Measurements from ENCODE around the gene LRIT1.

The LRIT1 gene

DNA sequence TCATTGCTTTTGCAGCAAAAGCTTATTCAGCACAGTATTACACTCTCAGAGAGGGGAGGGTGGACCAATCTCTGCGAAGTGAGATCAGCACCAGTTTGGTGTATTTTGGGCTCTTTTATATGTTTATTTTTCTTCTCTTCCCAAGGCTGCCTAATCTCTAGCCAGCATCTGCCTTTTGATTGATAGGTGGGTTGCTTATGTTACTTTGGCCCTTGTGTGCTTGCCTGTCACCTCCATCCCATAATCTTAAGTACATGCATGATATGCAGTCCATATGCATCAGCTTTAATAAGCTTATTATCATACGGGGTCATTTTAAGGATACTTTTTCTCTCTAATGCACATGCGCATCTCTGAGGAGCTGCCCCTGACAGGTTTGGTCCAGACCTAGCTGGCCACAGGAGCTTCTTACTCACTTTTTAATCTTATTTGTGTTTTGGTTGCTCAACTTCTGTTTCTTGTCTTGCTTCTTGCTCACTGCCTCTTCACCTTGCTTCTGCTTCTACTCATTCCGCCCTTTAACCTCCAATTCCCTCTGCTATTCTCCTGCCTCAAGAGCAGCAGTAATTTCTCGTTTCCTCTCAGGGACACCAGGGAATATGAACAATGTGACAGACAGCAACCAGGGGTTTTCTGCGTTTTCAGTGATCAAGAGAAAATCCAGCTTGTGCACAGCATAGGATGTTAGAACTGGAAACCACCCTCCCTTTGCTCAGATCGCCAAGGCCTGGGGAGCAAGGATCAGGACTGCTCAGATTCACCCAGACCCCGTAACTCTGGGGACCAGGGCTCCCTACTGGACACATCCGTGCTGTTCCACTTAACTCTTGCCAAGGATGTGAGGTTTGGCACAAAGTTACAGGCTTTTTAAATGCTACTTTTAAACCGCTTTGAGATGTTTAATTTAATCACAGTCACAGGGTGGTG, 13.5 kb upstream of the LRIT1 start:
- no peak for DNase-seq

DNA sequence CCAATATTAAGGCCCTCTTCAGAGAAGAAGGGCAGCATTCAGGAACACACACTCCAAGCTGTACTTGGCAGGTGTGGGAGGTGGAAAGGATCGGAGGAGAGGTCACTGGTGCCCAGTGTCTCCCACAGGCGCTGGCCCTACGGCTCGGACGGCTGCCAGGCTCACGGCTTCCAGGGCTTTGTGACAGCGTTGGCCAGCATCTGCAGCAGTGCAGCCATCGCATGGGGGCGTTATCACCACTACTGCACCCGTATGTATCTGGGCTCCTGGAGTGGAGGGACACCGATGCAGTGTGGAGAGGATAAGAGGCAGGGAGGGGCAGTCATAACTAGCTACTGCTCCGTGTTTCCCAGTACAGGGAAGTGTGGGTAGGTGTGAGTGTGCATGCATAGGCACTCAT, 7.4 kb upstream of the LRIT1 start:
- no peak for DNase-seq

DNA sequence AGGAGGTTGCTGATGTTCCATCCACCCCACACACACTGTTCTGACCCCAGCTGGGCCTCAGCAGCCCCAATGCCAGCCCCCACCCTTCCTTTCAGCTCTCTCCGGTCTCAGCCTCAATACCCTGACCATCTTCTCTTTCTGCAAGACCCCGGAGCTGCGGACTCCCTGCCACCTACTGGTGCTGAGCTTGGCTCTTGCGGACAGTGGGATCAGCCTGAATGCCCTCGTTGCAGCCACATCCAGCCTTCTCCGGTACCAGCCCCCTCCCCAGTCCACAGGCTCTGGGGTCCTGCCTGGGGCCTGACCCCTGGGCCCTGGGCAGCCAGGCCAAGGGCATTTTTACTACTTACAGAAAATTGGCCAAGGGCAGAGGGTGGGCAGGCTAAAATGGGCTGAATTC, 6.2 kb upstream of the LRIT1 start:
- DNase-seq, result no peak

DNA sequence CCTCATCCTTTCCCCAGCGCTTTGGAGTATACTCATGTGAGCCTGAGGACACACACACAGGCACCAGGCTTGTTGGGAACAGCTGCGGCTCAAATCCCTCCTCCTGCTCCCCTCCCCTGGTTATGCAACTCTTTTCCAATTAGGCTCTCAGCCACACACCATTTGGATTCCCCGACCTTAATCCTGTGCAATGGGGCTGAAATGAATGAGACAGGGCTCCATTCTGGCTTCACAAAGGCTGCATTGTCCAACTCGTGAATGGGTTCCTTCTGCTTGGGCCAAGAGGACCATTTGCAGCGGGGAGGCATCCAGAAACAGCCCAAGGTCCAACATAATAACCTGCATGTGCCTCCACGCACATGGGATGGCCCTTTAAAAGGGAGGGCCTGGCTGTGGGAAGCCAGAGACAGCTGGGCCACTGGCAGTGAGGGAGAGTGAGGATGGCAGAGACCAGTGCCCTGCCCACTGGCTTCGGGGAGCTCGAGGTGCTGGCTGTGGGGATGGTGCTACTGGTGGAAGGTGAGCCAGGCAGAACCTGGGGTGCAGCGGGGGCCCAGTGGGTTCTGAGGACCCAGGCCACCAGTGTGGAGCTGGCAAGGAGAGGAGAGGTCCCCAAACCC, 3.4 kb upstream of the LRIT1 start, which contains the start of gene RGR:
Gene RGR, plus strand, starts transcription at position 403 of the 620 bp plus-strand sequence. Its CDS starts 38 bp downstream, at position 441.
- no peak for DNase-seq

DNA sequence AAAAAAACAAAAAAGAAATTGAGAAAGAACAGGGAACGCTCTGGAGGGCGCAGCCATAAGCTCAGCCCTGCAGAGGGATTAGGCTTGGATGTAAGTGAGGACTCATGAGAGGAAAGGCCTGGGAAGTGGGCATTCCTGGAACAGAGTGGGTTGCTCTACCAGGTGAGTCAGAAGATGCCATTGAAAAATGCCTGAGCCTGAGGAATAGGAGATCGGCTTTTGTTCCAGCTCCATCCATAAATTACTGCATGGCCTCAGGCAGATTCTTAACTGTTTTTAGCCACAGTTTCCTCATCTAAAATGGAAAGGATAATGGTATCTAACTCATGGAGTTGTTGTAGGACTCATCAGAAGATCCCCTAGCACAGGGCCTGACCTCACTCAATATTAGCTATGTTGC, 2.4 kb upstream of the LRIT1 start:
- DNase-seq, result no peak

DNA sequence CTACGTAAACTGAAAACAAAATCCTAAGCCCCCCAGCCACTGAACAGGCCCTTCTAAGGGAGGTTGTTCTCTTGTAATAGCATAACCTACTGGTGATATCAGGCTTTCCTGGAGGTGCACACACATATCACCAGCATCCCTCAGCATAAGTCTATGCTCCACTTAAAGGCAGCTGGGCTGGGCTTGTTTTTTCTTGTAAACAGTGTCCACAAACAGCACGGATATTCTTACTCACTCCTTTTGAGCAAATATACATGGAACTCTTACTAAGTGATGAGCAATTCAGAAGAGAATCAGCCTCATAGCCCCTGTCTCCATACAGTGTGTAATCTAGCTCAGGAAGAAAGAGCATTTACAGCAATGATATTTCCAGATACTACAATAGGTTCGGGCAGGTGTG, 2.4 kb downstream of the LRIT1 start:
- DNase-seq, result no peak

DNA sequence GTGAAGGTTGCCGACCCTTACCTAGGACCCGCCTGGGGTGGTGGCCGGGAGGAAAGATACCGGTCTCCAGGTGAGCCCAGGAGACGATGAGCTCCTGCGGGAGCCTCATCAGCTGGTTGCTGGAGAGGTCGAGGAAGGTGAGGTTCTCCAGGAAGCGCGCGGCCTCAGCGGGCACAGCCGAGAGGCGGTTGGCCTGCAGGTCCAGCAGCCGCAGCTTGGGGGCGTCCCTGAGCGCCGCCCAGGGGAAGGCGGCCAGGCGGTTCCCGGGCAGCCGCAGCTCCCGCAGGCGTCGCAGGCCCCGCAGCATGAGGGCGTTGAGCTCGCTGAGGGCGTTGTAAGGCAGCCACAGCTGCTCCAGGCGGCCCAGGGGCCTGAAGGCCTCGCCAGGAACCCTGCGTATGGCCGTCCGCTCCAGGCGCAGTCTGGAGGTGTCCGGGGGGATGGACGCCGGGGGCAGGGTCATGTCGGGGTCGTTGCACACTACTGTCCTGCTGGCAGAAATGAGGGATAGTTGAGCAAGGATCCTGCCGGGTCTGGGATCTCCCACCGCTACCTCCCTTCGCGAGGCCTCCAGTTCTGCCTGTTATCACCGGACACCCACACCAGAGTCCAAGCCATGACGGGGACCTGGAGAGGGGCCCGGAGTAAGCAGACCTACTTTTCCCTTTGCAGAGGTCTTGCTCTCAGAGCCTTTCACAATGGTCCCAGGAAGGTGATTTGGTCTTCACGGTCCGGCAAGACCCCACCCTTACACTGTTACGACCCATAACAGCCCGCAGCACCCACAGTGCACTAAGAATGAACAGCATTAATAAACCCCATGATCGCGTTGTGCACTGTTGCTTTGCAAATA, 3.9 kb downstream of the LRIT1 start:
- no peak for DNase-seq

DNA sequence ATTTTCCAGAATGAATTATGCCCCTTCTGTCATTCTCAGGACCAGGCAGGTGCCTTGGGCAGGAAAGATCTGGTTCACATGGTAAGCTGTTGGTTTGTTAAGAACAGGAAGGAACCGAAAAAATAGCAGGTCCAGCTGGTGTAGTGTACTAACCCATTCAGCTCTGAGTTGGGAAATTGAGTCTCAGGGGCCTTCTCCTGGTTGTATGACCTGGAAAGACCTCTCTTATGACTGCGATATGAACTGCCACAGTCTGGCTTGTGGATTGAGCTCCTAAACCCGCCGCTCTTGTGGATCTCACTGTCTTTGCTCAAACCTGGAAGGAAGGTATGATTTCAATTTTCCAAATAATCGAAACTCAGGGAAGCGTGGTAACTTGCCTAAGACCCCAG, 4.5 kb downstream of the LRIT1 start:
- no peak for DNase-seq

DNA sequence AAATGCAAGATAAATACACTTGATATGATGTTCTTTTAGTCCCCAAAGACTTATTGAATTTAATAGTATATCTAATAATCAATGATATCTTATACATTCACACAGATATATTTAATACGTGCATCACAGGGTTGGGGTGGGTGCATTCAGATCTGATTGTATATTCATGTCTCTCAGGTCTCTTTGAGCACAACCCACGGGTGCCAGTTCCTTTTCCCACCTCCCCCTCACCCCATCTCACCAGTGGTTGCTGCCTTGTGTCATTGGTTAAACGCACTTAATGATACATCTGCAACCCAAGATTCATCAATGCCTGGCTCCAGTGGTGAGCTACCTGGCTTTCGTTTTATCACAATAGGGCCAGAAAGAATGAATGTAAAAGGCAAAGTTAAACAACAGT, 6.2 kb downstream of the LRIT1 start:
- no peak for DNase-seq

DNA sequence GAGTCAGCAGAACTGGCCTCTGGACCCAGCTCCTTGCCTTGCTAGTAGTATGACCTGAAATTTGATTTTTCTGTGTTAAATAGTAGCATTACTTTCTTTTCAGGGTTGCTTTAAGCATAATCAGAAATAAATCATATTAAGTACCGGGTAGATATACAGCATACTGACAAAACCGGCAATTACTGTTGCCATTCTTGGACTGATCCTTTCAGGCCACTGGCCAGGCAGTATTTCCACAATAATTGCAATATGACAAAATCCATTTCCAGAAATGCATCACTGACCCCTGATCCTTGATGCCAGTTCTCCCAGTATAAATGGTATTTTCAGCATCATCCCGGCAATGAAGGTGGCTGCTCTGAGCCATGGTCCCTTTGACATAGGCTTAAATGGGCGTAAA, 6.9 kb downstream of the LRIT1 start:
- DNase-seq, result no peak

DNA sequence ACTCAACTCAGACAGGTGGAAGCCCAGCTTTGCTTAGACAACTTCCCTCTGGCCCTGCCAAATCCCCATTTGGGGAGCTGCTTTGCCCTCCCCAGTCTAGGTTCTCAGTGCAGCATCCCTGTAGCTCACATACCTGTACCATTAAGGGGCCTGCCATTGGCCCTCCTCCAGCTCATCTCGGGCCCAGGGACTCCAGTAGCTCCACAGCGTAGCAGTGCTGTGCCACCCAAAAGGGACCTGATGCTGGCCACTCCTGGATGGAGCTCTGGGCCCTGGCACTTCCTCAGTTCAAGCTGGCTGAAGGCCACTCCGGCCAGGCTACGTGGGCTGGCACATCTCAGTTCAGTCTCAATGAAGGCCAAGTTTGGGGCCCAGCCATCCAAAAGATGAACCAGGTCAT, 7.4 kb downstream of the LRIT1 start:
- no peak for DNase-seq

DNA sequence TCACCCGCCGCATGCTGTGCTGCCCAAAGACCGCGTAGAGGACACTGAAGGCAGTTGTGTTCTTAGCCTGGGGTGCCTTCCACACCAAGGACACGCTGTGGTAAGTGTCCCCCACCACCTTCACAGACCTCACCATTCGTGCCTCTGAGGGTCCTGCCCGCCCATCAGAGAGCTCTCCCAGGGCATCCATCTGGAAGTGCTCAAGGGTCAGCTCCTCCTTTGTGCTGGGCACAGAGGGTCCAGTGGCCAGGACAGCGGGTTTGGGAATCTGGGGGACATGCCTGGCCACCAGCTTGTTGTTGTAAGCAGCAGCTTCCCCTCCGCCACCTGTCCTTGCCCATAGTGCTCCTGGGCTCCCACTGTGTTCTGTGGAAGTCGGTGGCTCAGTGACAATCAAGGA, 9.0 kb downstream of the LRIT1 start:
- no peak for DNase-seq

DNA sequence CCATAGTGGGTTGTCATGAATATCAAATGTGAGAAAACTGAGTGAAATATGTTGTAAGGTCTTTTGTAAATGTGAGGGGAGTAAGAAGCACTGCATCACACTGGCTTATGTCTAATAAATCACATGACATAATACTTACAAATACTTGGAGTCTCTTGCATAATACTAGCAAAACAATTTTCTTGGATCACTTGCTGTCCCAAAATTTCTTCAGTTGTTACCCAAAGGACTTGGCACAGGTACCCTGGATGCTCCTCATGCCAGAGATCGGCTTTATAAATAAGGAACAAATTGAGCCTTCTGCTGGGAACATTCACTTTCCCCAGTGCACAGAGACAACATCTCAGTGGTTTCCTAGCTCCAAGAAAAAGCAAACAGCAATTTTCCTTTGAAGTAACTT, 11.0 kb downstream of the LRIT1 start:
- DNase-seq, result no peak

DNA sequence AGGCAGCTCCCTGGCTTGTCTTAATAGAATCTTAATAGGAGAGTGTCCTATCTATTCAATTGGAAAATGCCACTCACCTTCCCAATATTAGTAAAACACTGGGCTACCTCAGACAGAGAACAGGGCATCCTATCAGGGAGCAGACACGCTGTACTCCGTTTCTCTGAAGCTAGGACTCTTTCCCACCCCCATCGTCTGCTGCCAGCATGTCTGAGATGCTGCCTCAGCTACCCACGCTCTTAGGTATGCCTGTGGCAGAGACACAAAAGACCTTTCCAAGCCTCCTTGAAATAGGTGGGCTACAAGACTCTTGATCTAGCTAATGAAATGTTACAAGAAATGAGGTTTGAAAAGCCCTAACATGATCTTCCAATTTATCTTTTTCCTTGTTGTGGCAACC, 13.5 kb downstream of the LRIT1 start:
- DNase-seq, result no peak

DNA sequence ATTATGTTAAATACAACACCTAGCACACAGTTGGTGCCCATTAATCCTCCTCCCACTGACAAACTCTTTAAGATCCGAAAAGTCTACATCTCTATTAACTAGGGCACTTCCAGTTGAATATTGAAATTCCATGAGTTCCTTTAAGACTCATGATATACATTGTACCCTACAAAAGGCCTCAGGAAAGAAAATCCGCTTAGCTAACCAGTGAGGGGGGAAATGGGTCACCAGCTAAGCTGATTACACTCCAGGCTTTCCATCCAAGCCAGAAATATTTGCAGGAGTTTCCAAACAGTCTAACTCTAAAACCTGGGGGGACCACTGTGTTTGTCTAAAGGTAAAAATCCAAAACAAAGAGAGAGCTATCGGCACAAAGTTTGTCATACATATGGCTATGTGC, 14.7 kb downstream of the LRIT1 start:
- DNase-seq, result no peak

DNA sequence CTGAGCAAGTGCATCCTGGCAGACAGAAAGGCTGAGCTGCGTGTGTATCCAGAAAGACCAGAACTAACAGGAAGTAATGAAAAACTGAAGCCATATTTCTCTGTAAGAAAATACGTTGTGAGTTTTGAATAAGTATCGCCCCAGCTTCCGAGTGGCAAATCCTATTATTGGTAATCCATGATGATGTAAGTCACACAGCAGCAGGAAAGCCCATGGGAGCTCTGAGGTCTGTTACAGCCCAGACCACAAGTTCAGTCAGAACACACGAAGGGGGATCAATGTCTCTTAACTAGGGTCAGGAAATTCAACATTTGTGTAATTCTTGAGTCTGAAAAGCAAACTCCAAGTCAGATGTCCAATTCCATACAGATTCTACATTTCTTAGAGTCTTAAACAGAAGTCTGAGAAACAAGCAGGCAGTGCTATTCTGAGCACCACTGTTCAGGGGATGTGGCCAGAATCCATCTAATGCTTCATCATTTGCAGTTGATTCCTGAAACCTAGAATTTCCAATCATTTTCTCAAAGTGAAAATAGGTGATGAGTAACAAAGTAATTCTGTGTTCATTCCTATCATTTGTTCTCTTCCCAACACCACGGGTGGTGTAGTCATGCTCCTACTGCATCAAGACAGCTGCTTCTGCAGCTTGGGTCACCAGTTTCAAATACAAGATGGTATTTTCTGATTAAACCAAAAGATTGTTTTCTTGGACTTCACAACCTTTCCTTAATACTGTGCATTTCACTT, 15.7 kb downstream of the LRIT1 start, which contains the start of gene LRIT2:
Gene LRIT2, minus strand, starts transcription at position 118 of the 747 bp plus-strand sequence. Its CDS starts 24 bp downstream, at position 94.
- DNase-seq, result no peak

DNA sequence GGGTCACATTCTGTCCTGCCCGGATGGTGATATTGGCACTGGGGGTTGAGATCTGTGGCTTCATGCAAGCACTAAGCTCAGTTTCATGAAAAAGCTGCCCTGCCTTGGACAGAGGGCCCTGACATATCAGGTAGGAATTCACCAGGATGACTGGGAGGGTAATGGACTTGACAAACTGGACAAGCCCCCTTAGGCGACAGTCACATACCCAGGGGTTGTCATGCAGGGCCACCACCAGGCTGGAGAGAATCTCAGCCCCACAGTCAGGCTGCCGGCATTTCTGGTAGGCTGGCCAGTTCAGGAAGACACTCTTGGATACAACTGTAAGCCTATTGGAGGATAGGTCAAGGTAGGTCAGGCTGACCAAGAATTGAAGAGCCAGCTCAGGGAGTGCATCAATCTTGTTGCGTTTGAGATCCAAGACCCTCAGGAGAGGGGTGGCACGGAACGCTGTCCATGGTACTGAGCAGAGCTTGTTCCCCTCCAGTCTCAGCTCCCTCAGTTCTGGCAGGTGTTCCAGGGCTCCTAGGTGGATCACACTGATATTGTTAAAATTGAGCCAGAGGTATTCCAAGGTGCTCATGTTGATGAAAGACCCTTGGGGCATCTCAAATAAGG, 16.8 kb downstream of the LRIT1 start:
- no peak for DNase-seq

DNA sequence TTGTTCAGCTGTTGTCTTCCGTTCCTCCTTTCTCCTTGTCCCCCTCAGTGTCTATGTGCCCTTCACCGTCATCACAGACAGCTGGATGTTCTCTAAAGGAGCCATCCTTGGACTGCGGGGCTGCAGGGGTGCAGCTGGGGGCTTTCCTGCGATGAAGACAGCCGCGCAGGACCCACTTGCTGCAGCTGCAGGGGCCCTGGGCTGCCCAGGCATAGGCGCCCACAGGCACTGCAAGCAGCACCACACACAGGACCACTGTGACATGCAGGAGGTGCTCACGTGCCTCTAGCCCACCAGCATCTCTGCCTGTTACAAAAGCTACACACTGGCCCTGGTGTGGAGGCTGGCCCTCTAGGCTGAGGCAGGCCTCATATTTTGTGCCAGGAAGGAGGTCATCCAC, 19.4 kb downstream of the LRIT1 start:
- DNase-seq, result no peak

DNA sequence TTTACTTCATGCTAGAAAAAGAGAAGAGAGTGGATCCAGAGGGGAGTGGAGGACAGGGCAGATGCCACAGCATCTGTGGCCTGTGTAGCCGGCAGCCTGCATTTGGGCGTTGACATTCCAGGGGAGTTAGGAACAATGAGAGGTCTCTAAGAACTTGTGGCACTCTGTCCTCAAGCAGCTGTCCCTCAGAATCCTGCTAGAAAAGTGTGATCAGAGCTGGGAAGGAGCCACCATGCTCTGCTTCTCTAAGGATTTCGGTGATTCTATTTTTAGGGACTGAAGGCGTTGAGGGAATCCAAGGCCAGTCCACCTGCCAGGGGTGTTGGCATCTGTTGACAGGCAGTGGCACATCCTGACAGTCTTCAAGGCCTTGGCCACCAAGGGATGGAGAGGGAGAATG, 23.6 kb downstream of the LRIT1 start:
- DNase-seq, result no peak

DNA sequence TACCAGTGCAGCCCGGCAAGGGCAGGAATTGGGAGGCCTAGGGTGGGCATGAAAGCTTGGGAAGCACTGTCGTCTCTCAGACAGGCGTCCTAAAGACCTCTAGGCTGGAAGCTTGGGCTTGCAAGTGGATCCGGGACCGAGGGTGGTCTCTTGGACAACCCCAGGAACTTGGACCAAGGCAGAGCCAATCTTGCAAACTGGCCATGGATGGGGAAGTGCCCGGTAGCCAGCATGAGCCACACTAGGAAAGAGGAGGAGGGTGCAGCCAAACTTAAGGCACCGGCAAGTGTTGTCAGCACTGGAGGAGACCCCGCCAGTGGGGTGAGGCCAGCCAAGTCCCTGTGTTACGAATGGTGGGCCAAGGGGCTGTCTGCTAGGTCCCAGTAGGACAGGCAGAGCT, 24.5 kb downstream of the LRIT1 start:
- no peak for DNase-seq

DNA sequence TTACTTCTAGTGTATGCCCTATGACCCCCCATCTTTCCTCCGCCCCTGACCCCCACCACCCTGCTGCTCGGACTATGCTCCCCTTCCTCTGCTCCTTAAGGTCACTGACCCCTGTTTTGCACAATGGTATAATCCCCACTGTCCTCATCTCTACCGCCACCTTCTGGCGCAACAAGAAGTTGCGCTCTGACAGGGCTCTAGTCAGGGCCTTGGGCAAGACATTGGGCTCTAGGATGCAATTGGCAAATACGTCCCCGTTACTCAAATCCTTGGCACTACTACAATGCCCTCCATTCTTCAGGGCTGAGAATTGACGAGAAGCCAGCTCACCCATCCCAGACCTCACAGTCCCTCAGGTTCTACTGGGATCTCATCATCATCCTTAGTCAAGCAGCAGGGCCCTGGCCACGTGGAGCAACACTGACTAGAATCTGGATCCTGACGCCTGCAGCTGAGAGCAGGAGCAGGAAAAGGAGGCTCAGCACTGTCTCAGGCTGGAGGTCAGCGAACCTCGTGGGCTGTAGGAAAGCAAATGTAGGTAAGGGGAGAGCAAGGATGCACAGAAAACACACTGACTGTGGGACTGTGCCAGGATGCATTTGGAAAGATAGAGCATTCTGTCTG, 26.6 kb downstream of the LRIT1 start:
- DNase-seq, result peak; percentile 15

Data from HCEC 1CT (cell line).